Heart left ventricle (tissue), 16 donors: Measurements from ENCODE around the gene FAXDC2. TPM values are rescaled to one million over a fixed set of nuclear protein-coding genes. Genes with fewer than 3 reads are reported as not detected.
"Not testable (repeated sequence)": the region's sequence is repeated elsewhere in the genome, so short reads cannot be mapped to it uniquely, and the experiment has no call there.

Experiments used
- ATAC-seq, 4 donors: fragments of 200-7000 bp; cut with Tn5 transposase; one replicate each; pipeline ENCODE4 v1.9.1; 2020 to 2022; ENCODE audit warnings: moderate library complexity in 4 of 4, mild to moderate bottlenecking in 3 of 4, moderate number of reproducible peaks in 1 of 4
- DNase-seq, 5 donors: peaks; one replicate each; pipeline ENCODE4 v3.0.0-alpha.2; 2020
- H3K27ac ChIP-seq, 12 donors: fragments of 200-600 bp; sonication (generic) in 4 of 12; one replicate each; pipeline versions ENCODE4 v1.5.0 to v1.8.0; 2016 to 2022; ENCODE audit warnings: mild to moderate bottlenecking in 2 of 12
- H3K27me3 ChIP-seq, 9 donors: fragments of 200-600 bp; sonication (generic) in 2 of 9; one replicate each; pipeline versions ENCODE4 v1.5.1 to v1.8.0; 2016 to 2022; ENCODE audit warnings: mild to moderate bottlenecking in 3 of 9
- H3K36me3 ChIP-seq, 9 donors: fragments of 200-600 bp; sonication (generic) in 2 of 9; one replicate each; pipeline versions ENCODE4 v1.5.0 to v1.8.0; 2018 to 2022; ENCODE audit warnings: mild to moderate bottlenecking in 2 of 9
- H3K4me1 ChIP-seq, 12 donors: fragments of 200-600 bp; sonication (generic) in 4 of 12; one replicate each; pipeline versions ENCODE4 v1.5.0 to v1.8.0; 2016 to 2022; ENCODE audit warnings: mild to moderate bottlenecking in 3 of 12
- H3K4me3 ChIP-seq, 12 donors: fragments of 200-600 bp; sonication (generic) in 4 of 12; one replicate each; pipeline versions ENCODE4 v1.5.0 to v1.8.0; 2017 to 2022; ENCODE audit warnings: mild to moderate bottlenecking in 9 of 12, moderate library complexity in 4 of 12
- H3K9me3 ChIP-seq, 12 donors: fragments of 200-600 bp; sonication (generic) in 4 of 12; one replicate each; pipeline versions ENCODE4 v1.5.0 to v1.8.0; 2016 to 2022; ENCODE audit warnings: mild to moderate bottlenecking in 1 of 12
- CTCF ChIP-seq, 12 donors: fragments of 200-600 bp; sonication (generic) in 4 of 12; IDR thresholded peaks; one replicate each; pipeline versions ENCODE4 v1.5.0 to v1.8.0; 2018 to 2022; ENCODE audit warnings: antibody characterized with exemption in 12 of 12, mild to moderate bottlenecking in 5 of 12
- POLR2A ChIP-seq, 2 donors: fragments of 450-650 bp; IDR thresholded peaks; one replicate each; pipeline ENCODE4 v1.6.1; 2017; ENCODE audit warnings: antibody characterized with exemption in 2 of 2, mild to moderate bottlenecking in 2 of 2, moderate library complexity in 2 of 2
- WGBS, 4 donors: extraction: QIAGEN DNeasy Blood & Tissue Kit in 2 of 4; methylation state at CpG; one replicate each; pipeline versions ENCODE4 v1.1.5 to v1.1.7; 2013 to 2018; 5-methylcytosine and 5-hydroxymethylcytosine counted together
- intact Hi-C, 10 donors: fragments of 100-400 bp; cut with DNase I; formaldehyde crosslinking; loops; one replicate each; pipeline versions ENCODE4 v1.11.1 to v1.14.2; 2022
- polyA plus RNA-seq, 2 donors: library from polyadenylated mRNA; stranded (reverse); fragments of 200-250 nt; gene quantifications; one replicate each; pipeline ENCODE4 v1.2.3, GENCODE V29; 2013
- total RNA-seq, 9 donors: library from RNA; depleted of rRNA in 2 of 9; stranded (reverse); fragments of >200 nt in 2 of 9; fragmentation: NEBNext Ultra II Directional in 3 of 9; extraction: Animal tissue kit (Norgen Biotek cat#: 25700) in 3 of 9; gene quantifications; one replicate each; pipeline versions ENCODE4 v1.1.0 to v1.2.4, GENCODE V29; 2016 to 2023
- donor health status: ischemic (EF 13 %, LVEDD 7.1; RV severe dilation, severe dysfunction).
- donor health status: healthy with polysubstance abuse.
- donor health status: DM: no; HTN: yes; CAD: no.
- donor health status: DM: no; HTN: no; CAD: no.
- donor health status: ischemic (EF 25% LVEDD 6.9; RV normal size, moderate dysfunction).
- donor health status: ischemic (EF 25% LVEDD 5.7; RV mildly dilated, moderate dysfunction).
- donor health status: healthy.
- donor health status: DM: yes; HTN: yes; CAD: no.
- donor health status: ischemic (EF 35%, LVEDD 5.7; RV mildly dilated, moderate dysfunction).
- donor health status: nonischemic (EF 11% LVEDD 7.7; RV severe dilation, severe dysfunction).
- donor health status: DM: yes; HTN: yes; CAD: no.
- donor health status: PGD.
- donor health status: ischemic (EF 29% LVEDD 5.4; RV normal size, mild dysfunction).
- donor health status: nonischemic (EF 23%, LVEDD 6.1; RV moderate dilation, normal function).

Gene FAXDC2
- total and polyA plus RNA-seq, 11 donors = 5.3 to 39.5 (median 21.9) TPM

GRCh38 chr5:154829181-154829588 is 21.2 kb downstream of the FAXDC2 start:
- ATAC-seq (no peak), DNase-seq (no peak)
- peak overlapping the region in 1 of 12 donors; percentile 37 for H3K27ac ChIP-seq
- no peaks in the 10 kb centered on the region for H3K9me3 ChIP-seq
- no peaks in the 10 kb centered on the region for H3K27me3 ChIP-seq
- no peak overlapping the region for H3K4me3 ChIP-seq
- peaks cover 0 to 13% (median 0%) of the 10 kb centered on the region in 12 donors for H3K4me1 ChIP-seq
- no peak for TF ChIP-seq POLR2A (IDR thresholded peaks at IDR 0.05)
- no peak for TF ChIP-seq CTCF (IDR thresholded peaks at IDR 0.05)
- 81 to 89% (median 82%) methylated on average over 2 of the region's 2 CpGs for WGBS, 4 donors
- intact Hi-C loops = no loop called here
- peaks cover 0 to 98% (median 52%) of the 10 kb centered on the region in 9 donors for H3K36me3 ChIP-seq

GRCh38 chr5:154824070-154824469 is 26.3 kb downstream of the FAXDC2 start:
- H3K27me3 ChIP-seq = no peaks in the 10 kb centered on the region
- H3K4me3 ChIP-seq = no peak overlapping the region
- no peaks in the 10 kb centered on the region for H3K9me3 ChIP-seq
- H3K36me3 ChIP-seq = peaks cover 0 to 99% (median 76%) of the 10 kb centered on the region in 9 donors
- TF ChIP-seq POLR2A (IDR thresholded peaks at IDR 0.05) = no peak
- no peak for TF ChIP-seq CTCF (IDR thresholded peaks at IDR 0.05)
- intact Hi-C loops = no loop called here
- 92 to 100% (median 100%) methylated on average over 2 of the region's 2 CpGs for WGBS, 4 donors
- DNase-seq (no peak), ATAC-seq (no peak)
- peaks cover 0 to 16% (median 1%) of the 10 kb centered on the region in 12 donors for H3K4me1 ChIP-seq
- no peak overlapping the region for H3K27ac ChIP-seq

- no peaks in the 10 kb centered on the region for H3K9me3 ChIP-seq
- intact Hi-C loops = no loop called here
- DNase-seq (no peak), ATAC-seq (no peak)
- no peak overlapping the region for H3K27ac ChIP-seq
- peaks cover 0 to 20% (median 2%) of the 10 kb centered on the region in 12 donors for H3K4me1 ChIP-seq
- no peak for TF ChIP-seq POLR2A (IDR thresholded peaks at IDR 0.05)
- no peak for TF ChIP-seq CTCF (IDR thresholded peaks at IDR 0.05)
- 85 to 92% (median 90%) methylated on average over 4 of the region's 4 CpGs for whole genome bisulfite sequencing, 4 donors
- H3K36me3 ChIP-seq = peaks cover 0 to 99% (median 72%) of the 10 kb centered on the region in 9 donors
- no peaks in the 10 kb centered on the region for H3K27me3 ChIP-seq
- no peak overlapping the region for H3K4me3 ChIP-seq
Observed at GRCh38 chr5:154823605-154824004, 26.8 kb downstream of the FAXDC2 start.

- intact Hi-C loops, ATAC-seq: not testable (repeated sequence)
- peaks cover 0 to 99% (median 79%) of the 10 kb centered on the region in 9 donors for H3K36me3 ChIP-seq
Observed at GRCh38 chr5:154822896-154823295, 27.5 kb downstream of the FAXDC2 start.

GRCh38 chr5:154820383-154820782 is 30.0 kb downstream of the FAXDC2 start:
- 92 to 98% (median 94%) methylated on average over 5 of the region's 5 CpGs for WGBS, 4 donors
- no peaks in the 10 kb centered on the region for H3K9me3 ChIP-seq
- DNase-seq = no peak
- peak in 1 of 4 donors; percentile 4 for ATAC-seq
- H3K27me3 ChIP-seq = no peaks in the 10 kb centered on the region
- TF ChIP-seq CTCF (IDR thresholded peaks at IDR 0.05) (no peak), POLR2A (IDR thresholded peaks at IDR 0.05) (no peak)
- intact Hi-C loops = no loop called here
- H3K4me3 ChIP-seq = no peak overlapping the region
- peaks cover 0 to 29% (median 8%) of the 10 kb centered on the region in 12 donors for H3K4me1 ChIP-seq
- H3K36me3 ChIP-seq = peaks cover 0 to 100% (median 93%) of the 10 kb centered on the region in 9 donors
- H3K27ac ChIP-seq = peak overlapping the region in 1 of 12 donors; percentile 8

More at GRCh38 chr5:154822896-154823295, 27.5 kb downstream of the FAXDC2 start:
- not testable (repeated sequence) for H3K27me3 ChIP-seq, DNase-seq, H3K9me3 ChIP-seq, H3K27ac ChIP-seq, H3K4me3 ChIP-seq
- 84 to 90% (median 88%) methylated on average over 5 of the region's 5 CpGs for WGBS, 4 donors
- H3K4me1 ChIP-seq = peaks cover 0 to 21% (median 2%) of the 10 kb centered on the region in 12 donors
